ENCODE measurements around the gene ABCA4. TPM values are rescaled to one million over a fixed set of nuclear protein-coding genes. Genes with fewer than 3 reads are reported as not detected.
A peak's percentile ranks its signal among the peaks of the same experiment; 100 is the strongest.

Gene ABCA4
- total RNA-seq, 1 experiment from 2014 or later: 0.22 TPM

- TF ChIP-seq ZFX (IDR thresholded peaks at IDR 0.05) (no peak), JUND (IDR thresholded peaks at IDR 0.05) (no peak), POLR2A (IDR thresholded peaks at IDR 0.05; ENCODE audit: borderline replicate concordance, extremely low read depth, insufficient read depth, insufficient read length) (no peak), FOSL1 (IDR thresholded peaks at IDR 0.05; ENCODE audit: low read depth) (no peak), MAX (IDR thresholded peaks at IDR 0.05) (no peak), RAD21 (IDR thresholded peaks at IDR 0.05; ENCODE audit: low read depth) (no peak), REST (IDR thresholded peaks at IDR 0.05; ENCODE audit: low read depth) (no peak), CTCF (IDR thresholded peaks at IDR 0.05 in 2 of 3, conservative IDR thresholded peaks at IDR 0.05 in 1 of 3; ENCODE audit: borderline replicate concordance in 1 of 3, insufficient read depth in 1 of 3, low read depth in 2 of 3, low read length in 2 of 3) (no peak)
- Histone ChIP-seq H3K9ac (ENCODE audit: low read length) (no peak overlapping the region), H3K27ac (ENCODE audit: low read depth, low read length) (peak overlapping the region; percentile 17; the same call in 1 of the 2 replicates), H3K27me3 (ENCODE audit: insufficient read depth, low read length) (no peaks in the 10 kb centered on the region), H3K4me2 (ENCODE audit: low read length) (no peak overlapping the region), H3K9me3 (ENCODE audit: control insufficient read depth in 1 of 2, insufficient read depth in 1 of 2, low read depth in 1 of 2, low read length in 2 of 2) (no peaks in the 10 kb centered on the region), H3K9me2 (ENCODE audit: insufficient read depth) (no peaks in the 10 kb centered on the region), H3K79me2 (ENCODE audit: insufficient read depth, low read length) (no peaks in the 10 kb centered on the region), H3K36me3 (ENCODE audit: control insufficient read depth in 1 of 2, insufficient read depth in 2 of 2, low read length in 2 of 2) (no peaks in the 10 kb centered on the region), H3K4me3 (replicated peaks in 1 of 2; ENCODE audit: low read depth in 1 of 2, low read length in 2 of 2) (no peak overlapping the region), H3K4me1 (ENCODE audit: control insufficient read depth in 1 of 2, insufficient read depth in 2 of 2, low read length in 2 of 2) (peaks cover 34 to 42% of the 10 kb centered on the region in 2 experiments), H4K20me1 (ENCODE audit: insufficient read depth) (no peaks in the 10 kb centered on the region), H2AFZ (ENCODE audit: low read depth, low read length, poor library complexity, severe bottlenecking) (no peak overlapping the region)
- ChIA-PET POLR2A (interaction anchor here (3.0 kb wide), 1 partner anchor 168 kb away, joined by 27 read pairs; the partner anchor contains the start of gene ARHGAP29), RAD21 (ENCODE audit: low non-redundant PET in 1 of 2, low total read pairs in 2 of 2, uncharacterized antibody in 2 of 2, unreplicated experiment in 2 of 2) (no interaction called here), CTCF (interaction anchor here (1.2 kb wide), 1 partner anchor 266 kb away, joined by 3 read pairs; no protein-coding TSS in a partner anchor)
- no peak for ATAC-seq
- no TSS peak for BruUV-seq (replicated peaks)
- intact Hi-C loops (cut with micrococcal nuclease): loop anchor here (10.0 kb wide), 1 partner anchor 115 kb away; no protein-coding TSS in a partner anchor
- no peak for DNase-seq (ENCODE audit: low read depth, low spot score)
Measured at GRCh38 chr1:94069919-94070285, 51.0 kb downstream of the ABCA4 start.
